GM18517 (cell line): Measurements from ENCODE around the gene NXPH3.

Experiments
- ATAC-seq: cut with Tn5 transposase; IDR thresholded peaks from one replicate; pipeline ENCODE4 v1.9.1; 2021; ENCODE audit warnings: mild to moderate bottlenecking, moderate library complexity; ENCODE audit not compliant: unreplicated experiment

The NXPH3 gene

GRCh38 chr17:49574945-49575678 is 559 bp upstream of the NXPH3 start:
- no peak for ATAC-seq

GRCh38 chr17:49576088-49576916 is 631 bp downstream of the NXPH3 start:
- ATAC-seq: no peak

- no peak for ATAC-seq
Measured at GRCh38 chr17:49576917-49577649, 1.4 kb downstream of the NXPH3 start.

GRCh38 chr17:49577650-49577934 is 1.9 kb downstream of the NXPH3 start:
- ATAC-seq: no peak

- ATAC-seq: no peak
Measured at GRCh38 chr17:49577963-49578362, 2.3 kb downstream of the NXPH3 start.

GRCh38 chr17:49578414-49578813 is 2.7 kb downstream of the NXPH3 start:
- ATAC-seq: no peak

- no peak for ATAC-seq
Measured at GRCh38 chr17:49578952-49579500, 3.4 kb downstream of the NXPH3 start.

GRCh38 chr17:49579522-49579921 is 3.9 kb downstream of the NXPH3 start:
- no peak for ATAC-seq

GRCh38 chr17:49580055-49580721 is 4.5 kb downstream of the NXPH3 start:
- no peak for ATAC-seq

GRCh38 chr17:49580981-49581647 is 5.4 kb downstream of the NXPH3 start:
- no peak for ATAC-seq

GRCh38 chr17:49581648-49581998 is 6.0 kb downstream of the NXPH3 start:
- ATAC-seq: no peak

- no peak for ATAC-seq
Measured at GRCh38 chr17:49582055-49582722, 6.5 kb downstream of the NXPH3 start.

- ATAC-seq: no peak
Measured at GRCh38 chr17:49582789-49583188, 7.1 kb downstream of the NXPH3 start.

- ATAC-seq: no peak
Measured at GRCh38 chr17:49583226-49583625, 7.6 kb downstream of the NXPH3 start.

GRCh38 chr17:49583889-49584288 is 8.2 kb downstream of the NXPH3 start:
- no peak for ATAC-seq

- no peak for ATAC-seq
Measured at GRCh38 chr17:49585422-49586027, 9.9 kb downstream of the NXPH3 start.

GRCh38 chr17:49587366-49588073 is 11.8 kb downstream of the NXPH3 start:
- ATAC-seq: no peak

GRCh38 chr17:49588312-49588711 is 12.6 kb downstream of the NXPH3 start:
- ATAC-seq: no peak
